GM23248 (cell line): ENCODE results near the gene RPS27L.

Source experiments
- EZH2 ChIP-seq: fragments of 200-600 bp; sonication (generic); IDR thresholded peaks from 2 replicates; pipeline ENCODE4 v1.6.1; 2018; ENCODE audit warnings: antibody characterized with exemption, mild to moderate bottlenecking; ENCODE audit not compliant: insufficient read depth, poor library complexity, severe bottlenecking
- EZH2phosphoT487 ChIP-seq: fragments of 200-600 bp; sonication (generic); IDR thresholded peaks from 2 replicates; pipeline ENCODE4 v1.6.1; 2018; ENCODE audit warnings: antibody characterized with exemption, moderate library complexity, mild to moderate bottlenecking, low read depth; ENCODE audit not compliant: insufficient read depth

- TF ChIP-seq EZH2: no peak
- TF ChIP-seq EZH2phosphoT487: no peak
Observed at GRCh38 chr15:63172376-63172775, 15.1 kb upstream of the RPS27L start.
